ENCODE results near the gene ONECUT2.
"Not testable (repeated sequence)": the region's sequence is repeated elsewhere in the genome, so short reads cannot be mapped to it uniquely, and the experiment has no call there.

The ONECUT2 gene

GRCh38 chr18:57434536-57435494 lies at the start of gene ONECUT2:
ONECUT2 (plus strand) TSS chr18:57435374; CDS start chr18:57435717, 343 bp downstream.
- in situ Hi-C loops (cut with HindIII; ENCODE audit: low sequenced_read_pairs): no loop called here

GRCh38 chr18:57389271-57389670 lies 45.9 kb upstream of the ONECUT2 start:
- in situ Hi-C loops (cut with HindIII; ENCODE audit: low sequenced_read_pairs): no loop called here

GRCh38 chr18:57390044-57390443 lies 45.1 kb upstream of the ONECUT2 start:
- in situ Hi-C loops (cut with HindIII; ENCODE audit: low sequenced_read_pairs): no loop called here

GRCh38 chr18:57394749-57395148 lies 40.4 kb upstream of the ONECUT2 start:
- in situ Hi-C loops (cut with HindIII; ENCODE audit: low sequenced_read_pairs): not testable (repeated sequence)

GRCh38 chr18:57396831-57397230 lies 38.3 kb upstream of the ONECUT2 start:
- in situ Hi-C loops (cut with HindIII; ENCODE audit: low sequenced_read_pairs): not testable (repeated sequence)

GRCh38 chr18:57397440-57398132 lies 37.6 kb upstream of the ONECUT2 start:
- in situ Hi-C loops (cut with HindIII; ENCODE audit: low sequenced_read_pairs): no loop called here

- in situ Hi-C loops (cut with HindIII; ENCODE audit: low sequenced_read_pairs): no loop called here
These were observed 30.8 kb upstream of the ONECUT2 start for GRCh38 chr18:57404345-57404744.

GRCh38 chr18:57409650-57410049 lies 25.5 kb upstream of the ONECUT2 start:
- in situ Hi-C loops (cut with HindIII; ENCODE audit: low sequenced_read_pairs): no loop called here

- in situ Hi-C loops (cut with HindIII; ENCODE audit: low sequenced_read_pairs): no loop called here
These were observed 24.4 kb upstream of the ONECUT2 start for GRCh38 chr18:57410749-57411148.

- in situ Hi-C loops (cut with HindIII; ENCODE audit: low sequenced_read_pairs): no loop called here
These were observed 18.6 kb upstream of the ONECUT2 start for GRCh38 chr18:57416542-57416941.

- in situ Hi-C loops (cut with HindIII; ENCODE audit: low sequenced_read_pairs): no loop called here
These were observed 12.8 kb upstream of the ONECUT2 start for GRCh38 chr18:57422313-57422872.

- in situ Hi-C loops (cut with HindIII; ENCODE audit: low sequenced_read_pairs): no loop called here
These were observed 11.4 kb upstream of the ONECUT2 start for GRCh38 chr18:57423821-57424220.

- in situ Hi-C loops (cut with HindIII; ENCODE audit: low sequenced_read_pairs): no loop called here
These were observed 10.1 kb upstream of the ONECUT2 start for GRCh38 chr18:57425096-57425495.

GRCh38 chr18:57426187-57426586 lies 9.0 kb upstream of the ONECUT2 start:
- in situ Hi-C loops (cut with HindIII; ENCODE audit: low sequenced_read_pairs): no loop called here

- in situ Hi-C loops (cut with HindIII; ENCODE audit: low sequenced_read_pairs): no loop called here
These were observed 7.6 kb upstream of the ONECUT2 start for GRCh38 chr18:57427429-57428201.

- in situ Hi-C loops (cut with HindIII; ENCODE audit: low sequenced_read_pairs): no loop called here
These were observed 6.7 kb upstream of the ONECUT2 start for GRCh38 chr18:57428221-57429150.

GRCh38 chr18:57429167-57430078 lies 5.8 kb upstream of the ONECUT2 start:
- in situ Hi-C loops (cut with HindIII; ENCODE audit: low sequenced_read_pairs): no loop called here

GRCh38 chr18:57430079-57431001 lies 4.8 kb upstream of the ONECUT2 start:
- in situ Hi-C loops (cut with HindIII; ENCODE audit: low sequenced_read_pairs): no loop called here
